T-helper 22 cell (primary cell): Measurements from ENCODE around the gene ADISSP.

Experiments
- DNase-seq: peaks from one replicate; pipeline ENCODE4 v3.0.0-alpha.2; 2020; ENCODE audit warnings: low read depth

Gene ADISSP

GRCh38 chr20:3767427-3768341 is at the start of gene ADISSP:
ADISSP (minus strand) TSS chr20:3767753; CDS start chr20:3760100, 7,653 bp downstream.
- DNase-seq = peak; percentile 93

- DNase-seq = no peak
These were observed 48.3 kb upstream of the ADISSP start for GRCh38 chr20:3815703-3816315.

GRCh38 chr20:3814928-3815495 is 47.5 kb upstream of the ADISSP start:
- DNase-seq = no peak

GRCh38 chr20:3813848-3814581 is 46.5 kb upstream of the ADISSP start:
- peak; percentile 60 for DNase-seq

- no peak for DNase-seq
These were observed 45.7 kb upstream of the ADISSP start for GRCh38 chr20:3812975-3813847.

- no peak for DNase-seq
These were observed 44.7 kb upstream of the ADISSP start for GRCh38 chr20:3812259-3812681.

- DNase-seq = peak; percentile 94
These were observed 44.1 kb upstream of the ADISSP start for GRCh38 chr20:3811467-3812258.

- DNase-seq = no peak
These were observed 41.0 kb upstream of the ADISSP start for GRCh38 chr20:3808544-3808943.

GRCh38 chr20:3804781-3805180 is 37.2 kb upstream of the ADISSP start:
- no peak for DNase-seq

GRCh38 chr20:3804254-3804751 is 36.8 kb upstream of the ADISSP start:
- no peak for DNase-seq

GRCh38 chr20:3803854-3804253 is 36.3 kb upstream of the ADISSP start:
- DNase-seq = no peak

GRCh38 chr20:3803289-3803688 is 35.7 kb upstream of the ADISSP start:
- no peak for DNase-seq

GRCh38 chr20:3802524-3803239 is 35.1 kb upstream of the ADISSP start:
- no peak for DNase-seq

- no peak for DNase-seq
These were observed 34.3 kb upstream of the ADISSP start for GRCh38 chr20:3801846-3802245.

- DNase-seq = no peak
These were observed 33.7 kb upstream of the ADISSP start for GRCh38 chr20:3801299-3801698.

- DNase-seq = no peak
These were observed 33.3 kb upstream of the ADISSP start for GRCh38 chr20:3800878-3801260.

- no peak for DNase-seq
These were observed 32.8 kb upstream of the ADISSP start for GRCh38 chr20:3800256-3800877.

GRCh38 chr20:3798908-3799248 is 31.3 kb upstream of the ADISSP start:
- no peak for DNase-seq

GRCh38 chr20:3798373-3798768 is 30.8 kb upstream of the ADISSP start:
- DNase-seq = no peak
